ENCODE data around the gene NDUFB6.
"Not testable (repeated sequence)": the region's sequence is repeated elsewhere in the genome, so short reads cannot be mapped to it uniquely, and the experiment has no call there.

Gene NDUFB6

GRCh38 chr9:32552172-32552872, 20.6 kb downstream of the NDUFB6 start, which contains the start of the genes SMIM27 and TOPORS:
TSS of gene SMIM27 (plus strand) at chr9:32552327. CDS start at chr9:32552435, 108 bp downstream.
TSS of gene TOPORS (minus strand) at chr9:32552586. CDS start at chr9:32552436, 150 bp downstream.
- DNase-seq = peak; percentile 95 to 96
- TF ChIP-seq POLR2A (IDR thresholded peaks at IDR 0.05; ENCODE audit: low read length) = peak; percentile 93
- no peak for TF ChIP-seq GATA1 (IDR thresholded peaks at IDR 0.05; ENCODE audit: low read depth, low read length)

- TF ChIP-seq POLR2A (IDR thresholded peaks at IDR 0.05; ENCODE audit: low read length) (peak; percentile 70), GATA1 (IDR thresholded peaks at IDR 0.05; ENCODE audit: low read depth, low read length) (no peak)
- peak; percentile 77 to 85 for DNase-seq
Measured at GRCh38 chr9:32551276-32552051, 21.5 kb downstream of the NDUFB6 start.

GRCh38 chr9:32550562-32551275, 22.2 kb downstream of the NDUFB6 start:
- DNase-seq = peak; percentile 92 to 95
- TF ChIP-seq POLR2A (IDR thresholded peaks at IDR 0.05; ENCODE audit: low read length) (no peak), GATA1 (IDR thresholded peaks at IDR 0.05; ENCODE audit: low read depth, low read length) (no peak)

- TF ChIP-seq GATA1 (IDR thresholded peaks at IDR 0.05; ENCODE audit: low read depth, low read length) (no peak), POLR2A (IDR thresholded peaks at IDR 0.05; ENCODE audit: low read length) (no peak)
- peak; percentile 56 to 74 for DNase-seq
Measured at GRCh38 chr9:32550150-32550561, 22.8 kb downstream of the NDUFB6 start.

GRCh38 chr9:32548213-32548612, 24.7 kb downstream of the NDUFB6 start:
- not testable (repeated sequence) for DNase-seq

GRCh38 chr9:32545884-32546283, 27.1 kb downstream of the NDUFB6 start:
- no peak for TF ChIP-seq GATA1 (IDR thresholded peaks at IDR 0.05; ENCODE audit: low read depth, low read length)
- TF ChIP-seq POLR2A (IDR thresholded peaks at IDR 0.05; ENCODE audit: low read length) = no peak
- DNase-seq = no peak

- no peak for TF ChIP-seq GATA1 (IDR thresholded peaks at IDR 0.05; ENCODE audit: low read depth, low read length)
- no peak for TF ChIP-seq POLR2A (IDR thresholded peaks at IDR 0.05; ENCODE audit: low read length)
- no peak for DNase-seq
Measured at GRCh38 chr9:32543047-32543446, 29.9 kb downstream of the NDUFB6 start.

GRCh38 chr9:32533816-32534215, 39.1 kb downstream of the NDUFB6 start:
- TF ChIP-seq GATA1 (IDR thresholded peaks at IDR 0.05; ENCODE audit: low read depth, low read length) = no peak
- TF ChIP-seq POLR2A (IDR thresholded peaks at IDR 0.05; ENCODE audit: low read length) = no peak
- DNase-seq = peak; percentile 28 to 56

GRCh38 chr9:32533336-32533735, 39.6 kb downstream of the NDUFB6 start:
- TF ChIP-seq POLR2A (IDR thresholded peaks at IDR 0.05; ENCODE audit: low read length) (no peak), GATA1 (IDR thresholded peaks at IDR 0.05; ENCODE audit: low read depth, low read length) (no peak)
- DNase-seq = peak; percentile 86 to 88

GRCh38 chr9:32526707-32527048, 46.3 kb downstream of the NDUFB6 start:
- DNase-seq = no peak
- TF ChIP-seq GATA1 (IDR thresholded peaks at IDR 0.05; ENCODE audit: low read depth, low read length) (no peak), POLR2A (IDR thresholded peaks at IDR 0.05; ENCODE audit: low read length) (no peak)

GRCh38 chr9:32526041-32526706, 46.8 kb downstream of the NDUFB6 start, which contains the start of gene RIGI:
TSS of gene RIGI (minus strand) at chr9:32526196. CDS start at chr9:32526166, 30 bp downstream.
- peak; percentile 82 to 89 for DNase-seq
- TF ChIP-seq POLR2A (IDR thresholded peaks at IDR 0.05; ENCODE audit: low read length) = no peak
- TF ChIP-seq GATA1 (IDR thresholded peaks at IDR 0.05; ENCODE audit: low read depth, low read length) = no peak

- peak; percentile 57 to 58 for DNase-seq
- no peak for TF ChIP-seq GATA1 (IDR thresholded peaks at IDR 0.05; ENCODE audit: low read depth, low read length)
Measured at GRCh38 chr9:32525709-32526030, 47.3 kb downstream of the NDUFB6 start.

- TF ChIP-seq GATA1 (IDR thresholded peaks at IDR 0.05; ENCODE audit: low read depth, low read length) (no peak), POLR2A (IDR thresholded peaks at IDR 0.05; ENCODE audit: low read length) (no peak)
- DNase-seq = peak; percentile 29 to 43
Measured at GRCh38 chr9:32524892-32525708, 47.9 kb downstream of the NDUFB6 start.

GRCh38 chr9:32524558-32524891, 48.4 kb downstream of the NDUFB6 start:
- not testable (repeated sequence) for DNase-seq

Measured in erythroblast (primary cell).